Measurements from ENCODE around the gene GEMIN4. TPM values are rescaled to one million over a fixed set of nuclear protein-coding genes. Genes with fewer than 3 reads are reported as not detected.
"Not testable (repeated sequence)": the region's sequence is repeated elsewhere in the genome, so short reads cannot be mapped to it uniquely, and the experiment has no call there.

Gene GEMIN4
- total and polyA plus RNA-seq, 2 of the 4 experiments (the other 2 are of a cell fraction): 16.5 to 20.4 TPM

GRCh38 chr17:756010-756567 lies 4.0 kb upstream of the GEMIN4 start:
- H2AK5ac ChIP-seq (ENCODE audit: low read depth, low read length); H2BK120ac ChIP-seq (ENCODE audit: low read depth, low read length); DNase-seq; ATAC-seq (ENCODE audit: low read depth); H3K9me1 ChIP-seq (ENCODE audit: insufficient read depth, low read length); H4K5ac ChIP-seq (ENCODE audit: low read depth, low read length); H2BK15ac ChIP-seq (ENCODE audit: low read depth, low read length); dilution Hi-C loops (cut with HindIII; ENCODE audit: low sequenced_read_pairs, unreplicated experiment); H3K9me3 ChIP-seq (ENCODE audit: control insufficient read depth, insufficient read depth, low read length); H3K4me3 ChIP-seq (ENCODE audit: insufficient read depth, low read depth, low read length); H4K20me1 ChIP-seq (ENCODE audit: insufficient read depth, low read length); H2BK5ac ChIP-seq (ENCODE audit: low read depth, low read length, poor library complexity, severe bottlenecking); H3K9ac ChIP-seq (ENCODE audit: low read depth, low read length); intact Hi-C loops (cut with micrococcal nuclease); H3K18ac ChIP-seq (ENCODE audit: low read depth, low read length); POLR2A ChIA-PET (ENCODE audit: unreplicated experiment); H3K23ac ChIP-seq (ENCODE audit: low read depth, low read length); H3K4me1 ChIP-seq (ENCODE audit: control insufficient read depth, insufficient read depth, low read length); H4K8ac ChIP-seq (ENCODE audit: low read depth in 2 of 2, low read length in 2 of 2); H3K4me2 ChIP-seq (ENCODE audit: low read depth, low read length); in situ Hi-C loops (cut with MboI; ENCODE audit: low sequenced_read_pairs); H4K91ac ChIP-seq (ENCODE audit: insufficient read depth, low read depth, low read length); H3K14ac ChIP-seq (replicated peaks; ENCODE audit: low read depth, low read length); H3K4ac ChIP-seq (ENCODE audit: low read depth, low read length); H2AFZ ChIP-seq (replicated peaks; ENCODE audit: low read length, poor library complexity); H2AK9ac ChIP-seq (replicated peaks; ENCODE audit: low read depth, low read length, poor library complexity); H3K56ac ChIP-seq (ENCODE audit: extremely low read depth, insufficient read depth, low read length); H3K27ac ChIP-seq (ENCODE audit: insufficient read depth, low read length); H3K27me3 ChIP-seq (ENCODE audit: control insufficient read depth, insufficient read depth, low read length); BruUV-seq (replicated peaks); H2BK20ac ChIP-seq (ENCODE audit: low read depth, low read length): not testable (repeated sequence)
- 32% methylated on average over 3 of the region's 15 CpGs; no CpG with 5 or more reads in 1 of the 2 experiments for WGBS, 2 experiments (ENCODE audit: extremely low coverage in 2 of 2, insufficient read length in 1 of 2)
- H3K79me1 ChIP-seq (ENCODE audit: low read depth in 1 of 2, low read length in 2 of 2): peaks cover 5 to 11% of the 10 kb centered on the region in 2 experiments; a peak in 3 of 4 replicates
- H3K36me3 ChIP-seq (ENCODE audit: control insufficient read depth, insufficient read depth, low read length): peaks cover 22% of the 10 kb centered on the region
- CTCF ChIA-PET: interaction anchor here (1.1 kb wide), 1 partner anchor 32 kb away, joined by 3 read pairs; no protein-coding TSS in a partner anchor

DNA sequence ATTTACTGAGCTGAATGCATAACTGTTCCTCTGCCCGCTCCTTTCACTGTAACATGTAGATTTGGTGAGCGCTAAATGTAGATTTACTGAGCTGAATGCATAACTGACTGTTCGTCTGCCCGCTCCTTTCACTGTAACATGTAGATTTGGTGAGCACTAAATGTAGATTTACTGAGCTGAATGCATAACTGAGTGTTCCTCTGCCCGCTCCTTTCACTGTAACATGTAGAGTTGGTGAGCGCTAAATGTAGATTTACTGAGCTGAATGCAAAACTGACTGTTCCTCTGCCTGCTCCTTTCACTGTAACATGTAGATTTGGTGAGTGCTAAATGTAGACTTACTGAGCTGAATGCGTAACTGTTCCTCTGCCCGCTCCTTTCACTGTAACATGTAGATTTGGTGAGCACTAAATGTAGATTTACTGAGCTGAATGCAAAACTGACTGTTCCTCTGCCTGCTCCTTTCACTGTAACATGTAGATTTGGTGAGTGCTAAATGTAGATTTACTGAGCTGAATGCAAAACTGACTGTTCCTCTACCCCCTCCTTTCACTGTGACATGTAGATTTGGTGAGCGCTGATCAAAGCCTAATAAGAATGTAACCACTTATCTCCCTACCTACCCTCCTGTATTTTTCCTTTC lies 3.4 kb upstream of the GEMIN4 start:
- Histone ChIP-seq H3K79me1 (ENCODE audit: low read depth in 1 of 2, low read length in 2 of 2) (peaks cover 10 to 18% of the 10 kb centered on the region in 2 experiments), H3K4me1 (ENCODE audit: control insufficient read depth, insufficient read depth, low read length) (peaks cover 10% of the 10 kb centered on the region), H3K36me3 (ENCODE audit: control insufficient read depth, insufficient read depth, low read length) (peaks cover 17% of the 10 kb centered on the region)
- H2BK120ac ChIP-seq (ENCODE audit: low read depth, low read length); H3K14ac ChIP-seq (replicated peaks; ENCODE audit: low read depth, low read length); H2AFZ ChIP-seq (replicated peaks; ENCODE audit: low read length, poor library complexity); H3K9me1 ChIP-seq (ENCODE audit: insufficient read depth, low read length); in situ Hi-C loops (cut with MboI; ENCODE audit: low sequenced_read_pairs); intact Hi-C loops (cut with micrococcal nuclease); dilution Hi-C loops (cut with HindIII; ENCODE audit: low sequenced_read_pairs, unreplicated experiment); H4K91ac ChIP-seq (ENCODE audit: insufficient read depth, low read depth, low read length); H2BK20ac ChIP-seq (ENCODE audit: low read depth, low read length); H4K5ac ChIP-seq (ENCODE audit: low read depth, low read length); BruUV-seq (replicated peaks); H2BK15ac ChIP-seq (ENCODE audit: low read depth, low read length); H2AK9ac ChIP-seq (replicated peaks; ENCODE audit: low read depth, low read length, poor library complexity); H3K9ac ChIP-seq (ENCODE audit: low read depth, low read length); H2BK5ac ChIP-seq (ENCODE audit: low read depth, low read length, poor library complexity, severe bottlenecking); H3K9me3 ChIP-seq (ENCODE audit: control insufficient read depth, insufficient read depth, low read length); H3K4me3 ChIP-seq (ENCODE audit: insufficient read depth, low read depth, low read length); H4K8ac ChIP-seq (ENCODE audit: low read depth in 2 of 2, low read length in 2 of 2); H3K18ac ChIP-seq (ENCODE audit: low read depth, low read length); ATAC-seq (ENCODE audit: low read depth); DNase-seq; H3K23ac ChIP-seq (ENCODE audit: low read depth, low read length); H4K20me1 ChIP-seq (ENCODE audit: insufficient read depth, low read length); H3K4ac ChIP-seq (ENCODE audit: low read depth, low read length); H3K27ac ChIP-seq (ENCODE audit: insufficient read depth, low read length); H3K56ac ChIP-seq (ENCODE audit: extremely low read depth, insufficient read depth, low read length); H2AK5ac ChIP-seq (ENCODE audit: low read depth, low read length); H3K27me3 ChIP-seq (ENCODE audit: control insufficient read depth, insufficient read depth, low read length); H3K4me2 ChIP-seq (ENCODE audit: low read depth, low read length): not testable (repeated sequence)
- POLR2A ChIA-PET (ENCODE audit: unreplicated experiment): interaction anchor here (0.6 kb wide), 1 partner anchor 705 kb away, joined by 3 read pairs; no protein-coding TSS in a partner anchor
- CTCF ChIA-PET: interaction anchor here (0.8 to 1.1 kb wide), 3 partner anchors 33 to 241 kb away, joined by 3 read pairs; partner anchors contain the start of gene TIMM22
- 100% methylated on average over 2 of the region's 9 CpGs; no CpG with 5 or more reads in 1 of the 2 experiments for WGBS, 2 experiments (ENCODE audit: extremely low coverage in 2 of 2, insufficient read length in 1 of 2)

Measured in IMR-90 (cell line).